ENCODE measurements around the gene QRICH2.
A peak's percentile ranks its signal among the peaks of the same experiment; 100 is the strongest.

Gene QRICH2

GRCh38 chr17:76264755-76265623, 43.1 kb downstream of the QRICH2 start, which contains the start of gene UBALD2:
UBALD2 (plus strand) TSS chr17:76265348; CDS start chr17:76265506, 158 bp downstream.
- TF ChIP-seq CTCF (IDR thresholded peaks at IDR 0.05; ENCODE audit: insufficient read depth, low read length, poor library complexity, severe bottlenecking), result no peak
- no peaks in the 10 kb centered on the region for H3K27me3 ChIP-seq (replicated peaks; ENCODE audit: control insufficient read depth, insufficient read depth, low read length)
- peak; percentile 100 for DNase-seq (ENCODE audit: extremely low read depth, insufficient read length)

GRCh38 chr17:76264425-76264754, 43.7 kb downstream of the QRICH2 start:
- TF ChIP-seq CTCF (IDR thresholded peaks at IDR 0.05; ENCODE audit: insufficient read depth, low read length, poor library complexity, severe bottlenecking), result no peak
- no peaks in the 10 kb centered on the region for H3K27me3 ChIP-seq (replicated peaks; ENCODE audit: control insufficient read depth, insufficient read depth, low read length)
- peaks cover 4% of the 10 kb centered on the region for H3K36me3 ChIP-seq (ENCODE audit: control insufficient read depth, insufficient read depth, low read length)
- peak overlapping the region; percentile 50 for H3K4me3 ChIP-seq (replicated peaks; ENCODE audit: low read depth, low read length)
- no peak for DNase-seq (ENCODE audit: extremely low read depth, insufficient read length)

More at GRCh38 chr17:76264755-76265623, 43.1 kb downstream of the QRICH2 start, which contains the start of gene UBALD2:
- Histone ChIP-seq H3K4me3 (replicated peaks; ENCODE audit: low read depth, low read length) (peak within 1 kb of the TSS; percentile 79), H3K36me3 (ENCODE audit: control insufficient read depth, insufficient read depth, low read length) (peaks cover 5% of the 10 kb centered on the region)

- no peak for DNase-seq (ENCODE audit: extremely low read depth, insufficient read length)
- H3K27me3 ChIP-seq (replicated peaks; ENCODE audit: control insufficient read depth, insufficient read depth, low read length), result no peaks in the 10 kb centered on the region
- peaks cover under 1% of the 10 kb centered on the region for H3K36me3 ChIP-seq (ENCODE audit: control insufficient read depth, insufficient read depth, low read length)
- TF ChIP-seq CTCF (IDR thresholded peaks at IDR 0.05; ENCODE audit: insufficient read depth, low read length, poor library complexity, severe bottlenecking), result no peak
- no peak overlapping the region; the same call in 1 of the 2 replicates for H3K4me3 ChIP-seq (replicated peaks; ENCODE audit: low read depth, low read length)
These were observed 44.2 kb downstream of the QRICH2 start for GRCh38 chr17:76263896-76264295.

GRCh38 chr17:76262732-76263344, 45.2 kb downstream of the QRICH2 start:
- no peak for TF ChIP-seq CTCF (IDR thresholded peaks at IDR 0.05; ENCODE audit: insufficient read depth, low read length, poor library complexity, severe bottlenecking)
- Histone ChIP-seq H3K27me3 (replicated peaks; ENCODE audit: control insufficient read depth, insufficient read depth, low read length) (no peaks in the 10 kb centered on the region), H3K36me3 (ENCODE audit: control insufficient read depth, insufficient read depth, low read length) (no peaks in the 10 kb centered on the region; the same call in 1 of the 2 replicates), H3K4me3 (replicated peaks; ENCODE audit: low read depth, low read length) (peak overlapping the region; percentile 46)
- peak; percentile 67 for DNase-seq (ENCODE audit: extremely low read depth, insufficient read length)

GRCh38 chr17:76261421-76262215, 46.5 kb downstream of the QRICH2 start:
- Histone ChIP-seq H3K4me3 (replicated peaks; ENCODE audit: low read depth, low read length) (peak overlapping the region; percentile 46), H3K36me3 (ENCODE audit: control insufficient read depth, insufficient read depth, low read length) (no peaks in the 10 kb centered on the region), H3K27me3 (replicated peaks; ENCODE audit: control insufficient read depth, insufficient read depth, low read length) (no peaks in the 10 kb centered on the region)
- peak; percentile 74 for DNase-seq (ENCODE audit: extremely low read depth, insufficient read length)
- TF ChIP-seq CTCF (IDR thresholded peaks at IDR 0.05; ENCODE audit: insufficient read depth, low read length, poor library complexity, severe bottlenecking), result no peak

Measured in GM06990 (cell line).